Left ventricle myocardium inferior (tissue), 1 donor: ENCODE results near the gene RLF. TPM values are rescaled to one million over a fixed set of nuclear protein-coding genes. Genes with fewer than 3 reads are reported as not detected.

Source experiments
- DNase-seq: peaks from one replicate; pipeline ENCODE4 v3.0.0-alpha.2; 2020
- H3K27ac ChIP-seq: fragments of 200-600 bp; replicated peaks from 2 replicates; pipeline ENCODE4 v1.8.0; 2021
- H3K27me3 ChIP-seq: fragments of 200-600 bp; 2 replicates; pipeline ENCODE4 v1.8.0; 2021; ENCODE audit warnings: low read depth
- H3K36me3 ChIP-seq: fragments of 200-600 bp; 2 replicates; pipeline ENCODE4 v1.8.0; 2021
- H3K4me1 ChIP-seq: fragments of 200-600 bp; 2 replicates; pipeline ENCODE4 v1.8.0; 2021
- H3K4me3 ChIP-seq: fragments of 200-600 bp; 2 replicates; pipeline ENCODE4 v1.8.0; 2021; ENCODE audit warnings: mild to moderate bottlenecking, moderate library complexity
- H3K9me3 ChIP-seq: fragments of 200-600 bp; replicated peaks from 2 replicates; pipeline ENCODE4 v1.8.0; 2021
- intact Hi-C: fragments of 100-400 bp; cut with micrococcal nuclease; formaldehyde crosslinking; loops from one replicate; pipeline ENCODE4 v1.11.0; 2022
- total RNA-seq: library from RNA; stranded (reverse); fragmentation: NEBNext Ultra II Directional; extraction: Animal tissue kit (Norgen Biotek cat#: 25700); gene quantifications from one replicate; pipeline ENCODE4 v1.2.1, GENCODE V29; 2021
- TF ChIP-seq, protein P1 (sequence below): fragments of 200-600 bp; IDR thresholded peaks from 2 replicates; pipeline ENCODE4 v1.8.0; 2021; ENCODE audit warnings: antibody characterized with exemption, mild to moderate bottlenecking, borderline replicate concordance
- donor health status: DM: no; HTN: yes; CAD: no; lungs with severe emphysema.

Gene RLF
- total RNA-seq, 1 donor from 2014 or later: 13.2 TPM

DNA sequence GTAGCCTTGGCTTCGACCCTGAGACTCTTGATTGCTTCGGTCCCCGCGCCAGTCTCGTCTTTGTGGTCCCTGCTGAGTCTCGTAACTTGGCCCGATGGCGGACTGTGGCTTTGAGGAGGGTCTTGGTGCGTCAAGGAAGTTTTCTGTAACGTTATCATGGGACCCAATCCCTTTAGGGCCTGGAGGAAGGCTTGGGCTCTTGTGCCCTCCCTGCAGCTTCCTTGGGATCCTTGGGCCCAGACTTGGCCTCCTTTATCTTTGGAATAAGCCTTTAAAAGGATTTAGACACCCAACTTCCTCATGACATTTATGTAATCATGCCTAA, 97.2 kb downstream of the RLF start:
- Histone ChIP-seq H3K4me1 (peaks cover 84% of the 10 kb centered on the region), H3K27ac (peak overlapping the region; percentile 96), H3K27me3 (no peaks in the 10 kb centered on the region), H3K4me3 (peak overlapping the region; percentile 78), H3K9me3 (no peaks in the 10 kb centered on the region), H3K36me3 (peaks cover 41% of the 10 kb centered on the region)
- TF ChIP-seq, protein P1, sequence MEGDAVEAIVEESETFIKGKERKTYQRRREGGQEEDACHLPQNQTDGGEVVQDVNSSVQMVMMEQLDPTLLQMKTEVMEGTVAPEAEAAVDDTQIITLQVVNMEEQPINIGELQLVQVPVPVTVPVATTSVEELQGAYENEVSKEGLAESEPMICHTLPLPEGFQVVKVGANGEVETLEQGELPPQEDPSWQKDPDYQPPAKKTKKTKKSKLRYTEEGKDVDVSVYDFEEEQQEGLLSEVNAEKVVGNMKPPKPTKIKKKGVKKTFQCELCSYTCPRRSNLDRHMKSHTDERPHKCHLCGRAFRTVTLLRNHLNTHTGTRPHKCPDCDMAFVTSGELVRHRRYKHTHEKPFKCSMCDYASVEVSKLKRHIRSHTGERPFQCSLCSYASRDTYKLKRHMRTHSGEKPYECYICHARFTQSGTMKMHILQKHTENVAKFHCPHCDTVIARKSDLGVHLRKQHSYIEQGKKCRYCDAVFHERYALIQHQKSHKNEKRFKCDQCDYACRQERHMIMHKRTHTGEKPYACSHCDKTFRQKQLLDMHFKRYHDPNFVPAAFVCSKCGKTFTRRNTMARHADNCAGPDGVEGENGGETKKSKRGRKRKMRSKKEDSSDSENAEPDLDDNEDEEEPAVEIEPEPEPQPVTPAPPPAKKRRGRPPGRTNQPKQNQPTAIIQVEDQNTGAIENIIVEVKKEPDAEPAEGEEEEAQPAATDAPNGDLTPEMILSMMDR: no peak
- intact Hi-C loops: no loop called here
- DNase-seq: no peak

GRCh38 chr1:40264354-40264781, 103.2 kb downstream of the RLF start:
- Histone ChIP-seq H3K9me3 (no peaks in the 10 kb centered on the region), H3K4me3 (no peak overlapping the region), H3K36me3 (peaks cover 85% of the 10 kb centered on the region), H3K27ac (peak overlapping the region; percentile 82), H3K4me1 (peaks cover 90% of the 10 kb centered on the region), H3K27me3 (no peaks in the 10 kb centered on the region)
- intact Hi-C loops: no loop called here
- TF ChIP-seq, protein P1: no peak
- no peak for DNase-seq

DNA sequence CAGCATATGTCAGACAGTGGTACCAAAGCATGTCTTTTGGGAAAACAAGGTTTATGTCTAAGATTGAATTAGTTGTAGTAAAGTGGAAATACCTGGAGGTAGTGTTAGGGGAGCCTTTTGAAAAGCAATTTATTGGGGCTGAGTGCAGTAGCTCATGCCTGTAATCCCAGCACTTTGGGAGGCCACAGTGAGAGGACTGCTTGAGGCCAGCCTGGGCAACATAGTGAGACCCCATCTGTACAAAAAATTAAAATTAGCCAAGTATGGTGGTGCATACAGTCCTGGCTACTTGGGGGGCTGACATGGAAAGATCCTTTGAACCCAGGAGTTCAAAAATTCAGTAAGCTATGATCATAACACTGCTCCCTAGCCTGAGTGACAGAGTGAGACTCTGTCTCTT, 104.1 kb downstream of the RLF start:
- intact Hi-C loops: no loop called here
- TF ChIP-seq, protein P1: no peak
- H3K27me3 ChIP-seq: no peaks in the 10 kb centered on the region
- no peak for DNase-seq
- H3K9me3 ChIP-seq: no peaks in the 10 kb centered on the region
- no peak overlapping the region for H3K4me3 ChIP-seq
- H3K4me1 ChIP-seq: peaks cover 86% of the 10 kb centered on the region
- H3K27ac ChIP-seq: peak overlapping the region; percentile 82
- H3K36me3 ChIP-seq: peaks cover 85% of the 10 kb centered on the region

DNA sequence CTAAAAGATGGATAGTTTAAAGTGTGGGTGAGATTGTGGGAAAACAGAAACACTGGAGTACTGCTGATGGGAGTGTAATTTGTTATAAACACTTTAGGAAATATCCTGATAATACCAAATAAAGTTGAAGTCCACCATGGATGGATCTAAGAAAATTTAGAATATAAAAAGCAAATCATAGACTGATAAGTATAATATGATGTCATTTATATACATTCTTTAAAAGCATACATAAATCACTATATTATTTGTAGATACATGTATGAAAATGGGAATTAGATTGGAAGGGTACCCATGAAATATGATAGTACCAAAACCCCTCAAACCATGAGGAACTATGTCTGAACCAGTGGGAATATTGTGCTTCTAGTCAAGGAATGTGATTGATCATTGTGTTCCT, 104.7 kb downstream of the RLF start:
- H3K4me1 ChIP-seq: peaks cover 80% of the 10 kb centered on the region
- peak overlapping the region; percentile 33 for H3K4me3 ChIP-seq
- no peaks in the 10 kb centered on the region for H3K9me3 ChIP-seq
- DNase-seq: no peak
- TF ChIP-seq, protein P1: no peak
- intact Hi-C loops: no loop called here
- peaks cover 85% of the 10 kb centered on the region for H3K36me3 ChIP-seq
- no peaks in the 10 kb centered on the region for H3K27me3 ChIP-seq
- H3K27ac ChIP-seq: peak overlapping the region; percentile 82

GRCh38 chr1:40266786-40267535, 105.8 kb downstream of the RLF start:
- no peak for DNase-seq
- Histone ChIP-seq H3K36me3 (peaks cover 85% of the 10 kb centered on the region), H3K27ac (peak overlapping the region; percentile 82), H3K27me3 (no peaks in the 10 kb centered on the region), H3K4me1 (peaks cover 70% of the 10 kb centered on the region), H3K9me3 (no peaks in the 10 kb centered on the region), H3K4me3 (peak overlapping the region; percentile 33)
- intact Hi-C loops: no loop called here
- TF ChIP-seq, protein P1: no peak
